Smooth muscle cell (in vitro differentiated cells): Measurements from ENCODE around the gene PRDM5. TPM values are rescaled to one million over a fixed set of nuclear protein-coding genes. Genes with fewer than 3 reads are reported as not detected.
A peak's percentile ranks its signal among the peaks of the same experiment; 100 is the strongest.

Experiments
- DNase-seq: peaks from one replicate; lab custom pipeline; 2025; ENCODE audit not compliant: unreplicated experiment; lab: John Stamatoyannopoulos, UW
- H2AFZ ChIP-seq: fragments of 200-600 bp; sonication (generic); 2 replicates; pipeline ENCODE4 v1.6.0; 2016; ENCODE audit warnings: antibody characterized with exemption, low read depth, mild to moderate bottlenecking
- H3F3A ChIP-seq: fragments of 200-600 bp; sonication (generic); 2 replicates; pipeline ENCODE4 v1.6.0; 2017; ENCODE audit warnings: antibody characterized with exemption, low read depth
- H3K27ac ChIP-seq: fragments of 200-600 bp; sonication (generic); 2 replicates; pipeline ENCODE4 v1.5.1; 2016; ENCODE audit warnings: low read depth, mild to moderate bottlenecking
- H3K27me3 ChIP-seq: fragments of 200-600 bp; sonication (generic); 2 replicates; pipeline ENCODE4 v1.6.1; 2016; ENCODE audit warnings: low read depth, mild to moderate bottlenecking
- H3K36me3 ChIP-seq: fragments of 200-600 bp; sonication (generic); 2 replicates; pipeline ENCODE4 v1.5.1; 2016; ENCODE audit warnings: low read depth
- H3K4me1 ChIP-seq: fragments of 200-600 bp; sonication (generic); 2 replicates; pipeline ENCODE4 v1.5.1; 2016; ENCODE audit warnings: low read depth
- H3K4me2 ChIP-seq: fragments of 200-600 bp; sonication (generic); 2 replicates; pipeline ENCODE4 v1.6.0; 2016; ENCODE audit warnings: mild to moderate bottlenecking
- H3K4me3 ChIP-seq: fragments of 200-600 bp; sonication (generic); 2 replicates; pipeline ENCODE4 v1.5.1; 2016; ENCODE audit warnings: mild to moderate bottlenecking
- H3K79me2 ChIP-seq: fragments of 200-600 bp; sonication (generic); 2 replicates; pipeline ENCODE4 v1.6.0; 2016; ENCODE audit warnings: low read depth, mild to moderate bottlenecking
- H3K9ac ChIP-seq: fragments of 200-600 bp; sonication (generic); 2 replicates; pipeline ENCODE4 v1.6.0; 2016; ENCODE audit warnings: low read depth
- H3K9me3 ChIP-seq: fragments of 200-600 bp; sonication (generic); replicated peaks from 2 replicates; pipeline ENCODE4 v1.5.1; 2016; ENCODE audit warnings: low read depth
- H4K20me1 ChIP-seq: fragments of 200-600 bp; sonication (generic); 2 replicates; pipeline ENCODE4 v1.6.0; 2016; ENCODE audit warnings: low read depth
- CTCF ChIP-seq: fragments of 200-600 bp; sonication (generic); IDR thresholded peaks from 2 replicates; pipeline ENCODE4 v1.5.1; 2017; ENCODE audit warnings: borderline replicate concordance, mild to moderate bottlenecking, antibody characterized with exemption; ENCODE audit not compliant: insufficient read depth, poor library complexity, severe bottlenecking
- WGBS: methylation state at CpG from one replicate; pipeline ENCODE4 v1.1.7; 2016; ENCODE audit warnings: low lambda C conversion rate; 5-methylcytosine and 5-hydroxymethylcytosine counted together
- polyA plus RNA-seq: library from polyadenylated mRNA; unstranded; fragments of >200 nt; fragmentation: Nextera tagmentation; extraction: Ambion mirVana; gene quantifications from 2 replicates; pipeline ENCODE4 v1.2.1, GENCODE V29; 2016
- total RNA-seq: library from RNA; depleted of rRNA; stranded (reverse); fragments of >200 nt; gene quantifications from 2 replicates; pipeline ENCODE4 v1.2.3, GENCODE V29; 2014

PRDM5 gene
- total and polyA plus RNA-seq, 2 experiments from 2014 or later = 3.3 to 8.6 TPM

GRCh38 chr4:120873554-120873953 is 49.0 kb downstream of the PRDM5 start:
- Histone ChIP-seq H3K79me2 (no peaks in the 10 kb centered on the region), H3K27ac (no peak overlapping the region), H3K4me3 (no peak overlapping the region), H3K4me2 (no peak overlapping the region), H2AFZ (no peak overlapping the region), H3K27me3 (no peaks in the 10 kb centered on the region), H3K9me3 (no peaks in the 10 kb centered on the region), H3K9ac (no peak overlapping the region), H4K20me1 (no peaks in the 10 kb centered on the region), H3F3A (no peaks in the 10 kb centered on the region), H3K4me1 (no peaks in the 10 kb centered on the region), H3K36me3 (no peaks in the 10 kb centered on the region)
- 97% methylated on average over 1 of the region's 1 CpG for WGBS
- TF ChIP-seq CTCF = peak; percentile 23
- DNase-seq = no peak

DNA sequence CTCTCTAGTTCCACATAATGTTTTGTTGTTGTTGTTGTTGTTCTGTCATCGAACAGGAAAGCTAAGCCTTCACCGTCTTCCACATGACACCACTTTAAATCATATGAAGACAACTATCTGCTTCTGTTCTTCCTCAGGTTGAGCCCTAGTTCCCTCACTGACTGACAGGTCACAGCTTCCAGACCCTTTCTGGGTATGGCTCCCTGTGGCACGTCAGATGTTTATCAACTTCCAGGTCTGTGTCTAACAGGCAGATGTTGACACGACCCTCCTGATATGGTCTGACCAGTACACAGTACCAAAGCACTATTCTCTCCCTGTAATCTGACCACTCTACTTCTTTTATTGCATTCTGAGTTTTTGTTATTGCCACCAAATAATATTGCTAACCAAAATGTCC is 51.4 kb downstream of the PRDM5 start:
- H3K79me2 ChIP-seq = no peaks in the 10 kb centered on the region
- no peaks in the 10 kb centered on the region for H3F3A ChIP-seq
- H3K36me3 ChIP-seq = no peaks in the 10 kb centered on the region
- no peak overlapping the region for H3K9ac ChIP-seq
- H4K20me1 ChIP-seq = no peaks in the 10 kb centered on the region
- no peaks in the 10 kb centered on the region for H3K27me3 ChIP-seq
- no peak overlapping the region for H3K27ac ChIP-seq
- WGBS = 45% methylated on average over 4 of the region's 4 CpGs
- no peak for DNase-seq
- H2AFZ ChIP-seq = no peak overlapping the region
- no peaks in the 10 kb centered on the region for H3K9me3 ChIP-seq
- peaks cover 2% of the 10 kb centered on the region for H3K4me1 ChIP-seq
- H3K4me3 ChIP-seq = no peak overlapping the region
- H3K4me2 ChIP-seq = no peak overlapping the region
- TF ChIP-seq CTCF = no peak

DNA sequence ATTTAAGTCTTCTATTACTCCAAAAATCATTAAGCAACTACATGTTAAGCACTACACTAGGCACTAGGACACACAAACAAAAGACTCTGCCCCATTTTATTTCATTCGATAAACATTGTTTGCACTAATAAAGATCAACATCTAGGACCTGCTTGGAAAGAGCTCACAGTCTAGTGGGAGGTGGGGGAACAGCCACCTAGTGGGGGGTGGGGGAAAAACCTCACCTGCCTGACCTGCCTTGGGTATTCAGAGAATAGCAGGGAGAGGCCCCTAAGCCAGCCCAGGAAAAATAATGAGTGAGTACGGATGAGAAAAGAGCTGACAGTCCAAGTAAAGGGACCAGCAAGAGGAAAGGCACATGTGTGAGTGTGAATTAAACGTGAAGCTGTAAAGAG is 52.2 kb downstream of the PRDM5 start:
- H3K4me2 ChIP-seq = no peak overlapping the region
- H3K36me3 ChIP-seq = no peaks in the 10 kb centered on the region
- H2AFZ ChIP-seq = no peak overlapping the region
- no peaks in the 10 kb centered on the region for H4K20me1 ChIP-seq
- WGBS = 55% methylated on average over 3 of the region's 3 CpGs
- H3K4me3 ChIP-seq = no peak overlapping the region
- H3F3A ChIP-seq = no peaks in the 10 kb centered on the region
- H3K9ac ChIP-seq = no peak overlapping the region
- peaks cover 11% of the 10 kb centered on the region for H3K4me1 ChIP-seq
- peak; percentile 10 for TF ChIP-seq CTCF
- DNase-seq = no peak
- no peaks in the 10 kb centered on the region for H3K9me3 ChIP-seq
- no peaks in the 10 kb centered on the region for H3K27me3 ChIP-seq
- no peak overlapping the region for H3K27ac ChIP-seq
- H3K79me2 ChIP-seq = no peaks in the 10 kb centered on the region

GRCh38 chr4:120869613-120870278 is 52.8 kb downstream of the PRDM5 start:
- no peak for DNase-seq
- no peak overlapping the region for H2AFZ ChIP-seq
- TF ChIP-seq CTCF = no peak
- no peaks in the 10 kb centered on the region for H3F3A ChIP-seq
- no peak overlapping the region for H3K4me3 ChIP-seq
- no peaks in the 10 kb centered on the region for H3K36me3 ChIP-seq
- H3K4me1 ChIP-seq = peaks cover 11% of the 10 kb centered on the region
- no peak overlapping the region for H3K27ac ChIP-seq
- WGBS = 48% methylated on average over 5 of the region's 5 CpGs
- no peaks in the 10 kb centered on the region for H4K20me1 ChIP-seq
- H3K9me3 ChIP-seq = no peaks in the 10 kb centered on the region
- H3K9ac ChIP-seq = no peak overlapping the region
- H3K4me2 ChIP-seq = peak overlapping the region; percentile 32
- H3K79me2 ChIP-seq = no peaks in the 10 kb centered on the region
- H3K27me3 ChIP-seq = no peaks in the 10 kb centered on the region
